NCI-H1092 (cell line): ENCODE data around the gene IL25.

ENCODE experiments used
- DNase-seq: peaks from one replicate; lab custom pipeline; 2025; lab: John Stamatoyannopoulos, UW

IL25 gene

DNA sequence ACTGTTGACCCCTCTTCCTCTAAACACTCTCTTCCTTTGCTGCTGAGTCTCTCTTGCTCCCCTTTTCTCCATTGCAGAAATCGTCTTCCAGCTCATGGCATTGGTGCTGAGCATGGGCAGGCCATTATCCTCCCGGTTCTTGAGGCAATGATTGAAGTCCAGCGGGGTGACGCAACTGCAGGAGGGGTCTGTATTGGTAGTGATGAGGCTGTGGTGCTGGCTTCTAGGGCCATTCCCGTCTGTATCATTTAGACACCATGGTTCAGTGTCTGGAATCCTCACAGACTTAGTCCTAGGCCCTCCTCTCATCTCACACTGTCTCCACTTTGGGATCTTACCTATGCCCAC is 19.2 kb upstream of the IL25 start:
- no peak for DNase-seq

GRCh38 chr14:23354990-23355389 is 17.6 kb upstream of the IL25 start:
- DNase-seq: no peak

- DNase-seq: no peak
Measured at GRCh38 chr14:23355871-23356435, 16.7 kb upstream of the IL25 start.

- DNase-seq: no peak
Measured at GRCh38 chr14:23356662-23357061, 15.9 kb upstream of the IL25 start.

DNA sequence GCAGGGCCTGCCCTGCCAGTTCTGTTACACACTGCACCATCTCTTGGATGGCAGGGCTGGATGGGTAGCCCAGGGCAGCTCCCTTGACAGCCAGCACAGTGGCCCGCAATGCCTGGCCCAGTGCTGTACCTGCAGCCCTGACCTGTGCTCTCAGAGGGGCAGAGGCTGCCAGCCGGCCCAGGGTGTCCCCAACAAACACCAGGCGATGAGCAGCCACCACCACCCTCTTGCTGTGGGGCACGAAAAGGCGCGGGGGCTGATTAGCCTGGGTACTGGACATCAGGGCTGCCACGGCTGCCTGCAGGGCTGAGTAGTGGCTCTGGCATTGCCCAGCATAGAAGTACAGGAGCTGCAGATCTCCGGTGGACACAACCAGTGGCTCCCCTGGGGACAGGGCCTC is 15.3 kb upstream of the IL25 start:
- no peak for DNase-seq

GRCh38 chr14:23358042-23358441 is 14.6 kb upstream of the IL25 start:
- no peak for DNase-seq

- no peak for DNase-seq
Measured at GRCh38 chr14:23358553-23359166, 13.9 kb upstream of the IL25 start.

DNA sequence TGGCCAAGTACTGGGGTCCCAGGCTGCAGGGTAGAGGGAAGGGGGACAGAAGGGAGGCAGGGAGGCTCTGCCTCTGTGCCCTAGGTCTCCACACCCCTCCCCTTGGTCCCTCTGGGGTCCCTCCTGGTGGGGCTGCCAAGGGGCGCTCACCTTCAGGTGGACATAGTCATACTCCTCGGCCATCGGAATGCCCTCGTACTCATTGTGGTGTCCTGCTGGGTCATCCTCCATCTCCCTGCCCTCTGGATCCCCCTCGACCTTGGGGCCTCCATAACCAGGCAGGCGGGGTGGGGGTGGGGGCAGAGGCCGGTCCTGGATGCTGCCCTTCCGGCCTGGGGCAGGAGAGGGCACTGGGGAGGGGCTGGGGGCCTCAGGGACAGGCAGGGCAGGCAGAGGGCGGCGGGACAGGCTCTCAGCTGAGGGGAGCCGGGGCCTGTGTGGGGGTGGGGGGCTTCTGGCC is 13.4 kb upstream of the IL25 start:
- no peak for DNase-seq

- no peak for DNase-seq
Measured at GRCh38 chr14:23359722-23360447, 12.7 kb upstream of the IL25 start.

- DNase-seq: no peak
Measured at GRCh38 chr14:23360496-23360895, 12.1 kb upstream of the IL25 start.

DNA sequence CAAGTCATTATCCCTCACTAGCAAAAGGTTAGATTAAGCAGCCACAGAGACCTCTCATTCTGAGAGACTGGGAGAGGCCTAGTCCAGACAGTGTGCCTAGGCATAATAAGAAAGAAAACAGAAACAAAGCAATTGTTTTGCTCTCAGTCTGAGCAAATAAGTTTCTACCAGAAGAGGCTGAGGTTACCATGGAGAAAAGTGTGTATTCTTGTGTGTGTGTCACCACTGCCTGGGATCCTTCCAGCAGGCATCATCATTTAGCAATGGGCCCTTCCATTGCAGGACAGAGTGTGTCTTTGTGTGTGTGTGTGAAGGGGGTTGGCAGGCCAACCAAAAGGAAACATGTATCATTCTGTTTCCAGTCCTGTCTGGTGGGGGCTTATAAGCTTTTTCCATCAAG is 11.3 kb upstream of the IL25 start:
- DNase-seq: no peak

DNA sequence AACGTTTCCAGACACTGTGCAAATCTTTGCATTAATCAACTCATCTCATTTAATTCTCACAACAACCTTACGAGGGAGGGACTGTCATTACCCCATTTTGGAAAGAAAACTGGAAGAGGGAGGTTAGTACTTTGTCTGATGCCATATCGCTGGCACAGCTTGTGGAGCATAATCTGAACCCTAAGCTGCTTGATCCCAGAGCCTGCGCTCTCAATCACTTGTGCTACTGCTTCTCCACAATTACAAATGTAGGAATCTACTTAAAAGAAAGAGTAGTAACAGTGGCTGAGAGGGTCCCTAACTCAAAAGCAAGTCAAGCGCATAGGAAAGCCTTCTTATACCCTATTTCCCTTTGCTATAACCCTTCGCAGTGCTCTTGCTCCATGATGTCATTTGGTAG is 10.8 kb upstream of the IL25 start:
- DNase-seq: no peak

GRCh38 chr14:23362200-23362599 is 10.4 kb upstream of the IL25 start:
- no peak for DNase-seq

- no peak for DNase-seq
Measured at GRCh38 chr14:23364164-23365035, 8.2 kb upstream of the IL25 start.

DNA sequence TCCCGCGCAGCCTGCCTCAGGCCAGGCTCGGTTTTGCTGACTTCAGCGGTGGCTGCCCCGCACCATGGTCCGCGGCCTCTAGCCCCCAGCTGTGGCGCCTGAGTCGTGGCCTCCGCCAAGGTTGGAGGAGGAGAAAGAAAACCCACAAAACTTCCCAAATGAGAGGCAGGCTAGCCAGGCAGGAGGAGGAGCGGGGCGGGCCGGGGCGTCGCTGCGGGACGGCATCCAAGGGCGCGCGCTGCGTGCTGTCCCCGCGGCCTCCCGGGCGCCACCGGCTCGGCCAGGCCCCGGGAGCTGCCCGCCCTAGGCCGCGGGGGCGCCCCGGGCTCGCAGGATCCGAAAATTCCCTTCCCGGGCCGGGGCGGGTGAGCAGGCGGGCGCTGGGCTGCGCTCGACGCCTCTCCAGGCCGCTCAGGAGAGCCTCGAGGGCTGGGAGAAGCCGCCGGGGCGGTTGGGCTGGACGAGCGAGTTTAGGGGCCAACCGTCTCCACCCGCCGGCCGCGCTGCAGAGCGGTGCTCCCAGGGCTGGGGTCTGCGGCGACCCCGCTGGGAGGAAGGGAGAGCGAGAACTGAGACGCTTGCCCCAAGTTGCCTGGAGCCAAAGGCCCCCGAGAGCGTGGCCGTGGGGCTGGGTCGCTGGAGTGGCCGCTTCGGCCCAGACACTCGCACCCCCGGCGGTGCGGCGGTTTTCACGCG is 7.4 kb upstream of the IL25 start, which contains the start of gene EFS:
EFS (minus strand) TSS at position 137 of the 696 bp plus-strand sequence. CDS start 147 bp downstream, outside the sequence.
- no peak for DNase-seq

DNA sequence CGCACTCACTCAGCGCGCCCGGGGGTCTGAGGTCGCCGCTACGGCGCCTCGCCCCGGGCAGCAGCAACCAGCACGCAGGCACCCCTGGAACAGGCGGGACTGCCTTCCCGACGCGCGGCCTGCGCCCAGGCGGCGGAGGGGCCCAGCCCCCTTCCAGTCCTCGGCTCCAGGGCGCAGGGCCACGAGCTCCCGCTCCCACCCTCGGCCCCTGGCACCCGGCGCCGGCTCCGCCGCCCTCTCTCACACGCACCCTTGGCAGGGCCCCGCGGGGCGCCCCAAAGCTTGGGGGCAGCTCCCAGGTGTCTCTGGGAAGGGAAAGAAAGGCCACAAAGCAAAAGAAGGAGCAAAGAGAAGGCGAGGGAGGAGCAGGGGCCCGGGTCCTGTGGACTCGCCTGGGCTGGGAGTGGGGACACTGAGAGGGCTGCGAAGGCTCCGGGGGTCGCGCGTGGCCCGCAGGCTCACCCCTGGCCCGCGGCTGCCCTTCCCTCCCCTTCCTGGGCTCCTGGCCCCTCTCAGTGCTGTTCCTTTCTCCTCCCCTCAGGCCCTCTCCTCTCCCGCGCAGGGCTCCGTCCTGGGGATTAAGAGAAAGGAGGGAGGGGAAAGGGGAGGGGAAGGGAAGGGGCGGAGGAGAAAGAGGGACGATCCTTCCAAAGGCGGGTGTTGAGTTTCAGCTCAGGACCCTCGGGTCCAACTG is 6.7 kb upstream of the IL25 start:
- no peak for DNase-seq

DNA sequence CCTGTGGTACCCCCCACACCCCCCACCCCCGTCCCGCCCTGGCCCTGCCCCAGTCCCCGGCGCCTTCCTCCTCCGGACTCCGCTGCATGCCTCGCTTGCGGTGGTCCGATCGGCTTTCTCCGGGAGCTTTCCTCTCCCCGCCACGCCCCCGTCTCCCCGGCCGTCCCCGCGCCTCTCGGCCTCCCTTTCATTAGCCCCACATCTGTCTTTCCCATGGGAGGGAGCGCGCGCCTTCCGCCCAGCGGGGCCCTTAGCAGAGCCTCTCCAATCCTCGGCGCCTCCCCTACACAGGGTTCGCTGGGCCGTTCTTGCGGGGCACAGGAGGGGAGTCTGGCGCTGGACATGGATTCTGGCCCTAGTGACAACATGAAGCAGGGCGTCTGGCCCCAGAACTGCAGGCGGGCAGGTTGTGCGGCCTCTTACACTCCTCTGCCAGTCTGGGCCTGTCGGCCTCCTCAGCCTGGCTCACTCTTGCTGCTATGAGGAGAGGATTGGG is 6.1 kb upstream of the IL25 start:
- DNase-seq: no peak

DNA sequence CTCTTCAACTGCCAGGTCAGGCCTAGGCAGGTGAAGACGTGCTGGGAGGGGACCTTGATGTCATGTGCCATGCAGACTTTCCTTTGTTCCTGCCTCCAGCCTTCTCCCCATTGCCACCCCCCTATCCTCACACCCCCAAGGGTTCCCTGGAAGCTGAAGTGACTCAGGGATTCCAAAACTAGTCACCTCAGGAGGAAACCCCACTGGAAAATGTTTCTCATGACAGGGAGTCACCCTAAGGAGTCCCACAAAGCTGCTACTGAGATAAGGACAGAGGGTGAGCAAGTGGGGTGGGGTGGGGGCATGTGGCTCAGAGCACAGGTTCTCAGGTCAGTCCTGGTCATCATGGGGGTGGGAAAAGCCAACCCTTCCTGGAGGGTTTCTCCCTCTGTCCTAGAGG is 2.4 kb upstream of the IL25 start:
- no peak for DNase-seq

DNA sequence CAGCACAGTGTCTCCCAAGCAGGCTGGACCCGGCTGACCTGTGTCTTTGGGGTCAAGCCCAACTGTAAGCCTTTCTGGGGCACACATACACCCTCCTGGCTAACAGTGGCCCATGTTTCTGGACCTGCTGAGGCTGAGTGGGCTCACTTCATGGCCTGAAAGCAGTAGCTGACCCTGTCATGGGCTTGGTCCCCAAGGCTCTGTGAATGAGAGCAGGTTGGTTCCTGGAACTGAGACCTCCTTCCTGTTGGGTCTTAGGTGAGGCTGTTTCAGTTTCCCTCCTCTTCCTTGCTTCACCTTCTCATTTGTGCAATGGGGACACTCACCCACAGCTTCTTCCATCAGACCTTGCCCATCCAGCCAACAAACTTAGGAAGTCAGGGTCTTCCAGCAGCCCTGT is 744 bp upstream of the IL25 start:
- no peak for DNase-seq

GRCh38 chr14:23373041-23373440 is 432 bp downstream of the IL25 start:
- no peak for DNase-seq
